ENCODE data around the gene SSH2.

The SSH2 gene

DNA sequence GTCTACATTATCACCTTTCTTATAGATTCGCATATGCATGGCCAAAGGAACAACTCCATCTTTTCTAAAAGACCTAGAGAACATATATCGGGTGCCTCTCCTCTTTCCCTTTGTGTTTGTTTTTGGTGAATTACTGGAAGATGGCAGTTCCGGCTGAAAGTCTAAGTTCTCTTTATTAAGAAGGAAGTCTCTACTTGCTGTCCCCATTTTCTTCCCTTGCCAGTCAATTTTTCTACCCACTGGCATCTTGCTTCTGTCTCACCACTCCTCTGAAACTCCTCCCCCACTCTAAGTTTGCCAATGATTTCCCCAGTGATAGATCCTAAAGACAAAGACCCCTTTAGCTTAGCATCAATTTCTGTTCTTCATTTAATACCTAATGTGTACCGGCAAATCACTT, 213.5 kb downstream of the SSH2 start:
- H3K4me3 ChIP-seq (ENCODE audit: low read depth, low read length) = no peak overlapping the region

DNA sequence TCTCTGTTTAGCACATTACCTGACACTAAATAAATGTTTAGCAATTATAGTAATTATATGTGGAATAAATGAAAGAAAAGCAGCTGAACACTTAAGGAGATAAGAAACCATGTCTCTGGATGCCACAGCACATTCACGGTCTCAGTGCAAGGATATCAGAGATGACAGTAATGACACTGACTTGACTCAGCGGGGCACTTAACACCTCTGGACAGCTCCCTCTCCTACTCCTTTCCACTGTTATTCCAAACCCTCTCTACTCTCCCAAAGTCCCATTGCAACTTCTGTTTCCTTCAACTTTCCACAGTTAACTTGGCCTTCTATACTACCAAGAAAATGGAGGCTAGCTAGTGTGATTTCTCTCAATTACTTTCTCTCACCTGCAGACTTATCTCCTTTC, 214.3 kb downstream of the SSH2 start:
- no peak overlapping the region for H3K4me3 ChIP-seq (ENCODE audit: low read depth, low read length)

DNA sequence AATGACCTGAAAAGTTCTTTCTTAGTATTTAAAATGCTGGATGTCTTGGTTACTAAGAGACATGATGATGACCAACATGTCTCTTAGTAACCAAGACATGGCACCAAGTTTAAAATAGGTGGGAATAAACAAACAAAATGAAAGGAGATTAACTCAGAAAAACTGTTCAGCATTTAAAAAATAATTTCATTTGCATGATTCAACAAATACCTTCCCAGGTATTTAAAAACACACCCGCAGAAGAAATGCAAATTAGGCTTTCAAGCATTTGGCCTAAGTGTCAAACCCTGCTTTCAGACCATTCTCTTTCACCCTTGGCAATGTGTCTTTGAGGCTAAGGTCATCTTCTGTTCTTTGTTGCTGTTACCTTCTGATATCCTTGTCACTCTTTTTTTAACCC, 215.9 kb downstream of the SSH2 start:
- no peak overlapping the region for H3K4me3 ChIP-seq (ENCODE audit: low read depth, low read length)

DNA sequence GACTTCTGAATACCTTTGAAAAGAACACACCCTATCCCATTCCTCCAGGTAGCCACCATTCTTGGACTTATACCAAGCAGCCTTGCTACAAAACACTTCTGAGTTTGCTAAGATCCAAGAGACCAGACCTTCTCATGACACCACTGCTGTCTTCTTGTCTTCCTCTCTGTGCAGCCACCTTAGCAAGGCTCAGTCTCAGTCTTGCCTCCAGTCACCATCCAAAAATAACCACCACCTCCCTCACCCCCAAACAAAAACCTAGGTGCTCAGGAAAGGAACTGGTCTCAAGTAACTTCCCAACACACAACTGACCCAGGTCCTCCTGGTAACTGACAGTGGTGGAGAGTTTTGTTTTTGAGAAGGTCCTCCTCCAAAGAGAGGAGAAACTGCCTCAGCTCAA, 216.4 kb downstream of the SSH2 start:
- H3K4me3 ChIP-seq (ENCODE audit: low read depth, low read length) = no peak overlapping the region

DNA sequence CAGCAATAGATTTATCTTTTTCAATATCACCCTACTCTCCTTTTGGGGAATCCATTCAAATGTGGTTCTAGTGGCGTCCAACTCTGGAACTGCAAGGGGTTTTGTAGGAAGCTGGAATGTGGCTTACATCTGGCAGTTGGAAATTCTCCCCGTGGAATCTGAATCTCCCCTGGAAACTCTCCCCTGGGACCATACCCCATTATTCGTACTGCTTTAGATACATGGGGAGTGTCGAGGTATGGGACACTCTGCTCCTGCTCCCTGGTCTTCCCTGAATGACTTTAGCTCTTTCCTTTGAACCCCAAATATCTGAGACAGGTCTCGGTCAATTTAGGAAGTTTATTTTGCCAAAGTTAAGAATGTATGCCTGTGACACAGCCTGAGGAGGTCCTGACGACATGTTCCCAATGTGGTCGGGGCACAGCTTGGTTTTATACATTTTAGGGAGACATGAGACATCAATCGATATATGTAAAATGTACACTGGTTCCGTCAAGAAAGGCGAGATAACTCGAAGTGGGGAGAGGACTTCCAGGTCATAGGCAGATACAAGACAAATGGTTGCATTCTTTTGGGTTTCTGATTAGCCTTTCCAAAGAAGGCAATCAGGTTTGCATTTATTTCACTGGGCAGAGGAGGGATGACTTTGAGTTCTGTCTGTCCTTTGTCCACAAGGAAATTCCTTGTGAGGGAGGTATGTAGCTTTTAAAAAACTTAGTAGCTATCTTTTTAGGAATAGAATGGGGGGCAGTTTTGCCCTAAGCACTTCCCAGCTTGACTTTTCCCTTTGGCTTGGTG, 218.2 kb downstream of the SSH2 start:
- H3K4me3 ChIP-seq (ENCODE audit: low read depth, low read length) = no peak overlapping the region

DNA sequence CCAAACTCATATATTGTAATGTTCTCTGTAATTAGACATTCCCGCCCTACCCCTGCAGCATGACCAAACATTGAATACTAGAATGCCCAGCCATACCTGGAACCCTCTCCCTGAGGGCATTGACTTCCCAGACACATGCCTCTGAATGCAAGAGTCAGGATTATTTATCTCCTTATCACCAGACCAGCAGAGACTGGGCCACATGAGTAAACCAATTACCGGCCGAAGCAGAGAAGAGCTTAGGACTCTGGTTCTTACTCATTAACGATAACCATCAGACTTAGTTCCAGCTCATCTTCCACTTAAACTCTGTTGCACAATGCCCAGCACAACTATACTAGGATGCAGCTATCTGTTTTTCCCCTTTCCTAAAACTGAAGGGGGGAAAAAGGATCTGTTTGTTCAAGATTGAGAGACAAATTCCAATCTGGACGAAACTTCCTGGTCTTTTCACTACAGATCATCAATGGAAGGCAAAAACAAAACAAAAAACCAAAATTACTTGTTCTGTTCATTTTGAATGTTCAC, 219.1 kb downstream of the SSH2 start:
- no peak overlapping the region for H3K4me3 ChIP-seq (ENCODE audit: low read depth, low read length)

DNA sequence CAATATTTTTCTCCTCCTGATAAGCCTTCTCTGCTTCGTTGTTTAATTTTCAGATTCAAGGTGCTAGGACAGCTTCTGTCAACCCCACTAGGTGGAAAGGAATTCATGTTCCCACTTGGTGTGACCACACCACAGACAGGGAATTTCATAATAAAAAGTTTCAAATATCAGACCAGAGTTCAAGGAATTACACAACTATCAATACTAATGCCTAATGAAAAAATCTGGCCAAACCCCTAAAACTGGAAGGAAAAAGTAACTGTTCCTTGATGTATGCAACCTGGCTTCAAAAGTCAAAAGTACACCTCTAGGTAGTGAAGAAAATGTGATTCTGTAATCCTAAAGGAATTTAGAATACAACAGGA, 219.5 kb downstream of the SSH2 start:
- H3K4me3 ChIP-seq (ENCODE audit: low read depth, low read length) = no peak overlapping the region

DNA sequence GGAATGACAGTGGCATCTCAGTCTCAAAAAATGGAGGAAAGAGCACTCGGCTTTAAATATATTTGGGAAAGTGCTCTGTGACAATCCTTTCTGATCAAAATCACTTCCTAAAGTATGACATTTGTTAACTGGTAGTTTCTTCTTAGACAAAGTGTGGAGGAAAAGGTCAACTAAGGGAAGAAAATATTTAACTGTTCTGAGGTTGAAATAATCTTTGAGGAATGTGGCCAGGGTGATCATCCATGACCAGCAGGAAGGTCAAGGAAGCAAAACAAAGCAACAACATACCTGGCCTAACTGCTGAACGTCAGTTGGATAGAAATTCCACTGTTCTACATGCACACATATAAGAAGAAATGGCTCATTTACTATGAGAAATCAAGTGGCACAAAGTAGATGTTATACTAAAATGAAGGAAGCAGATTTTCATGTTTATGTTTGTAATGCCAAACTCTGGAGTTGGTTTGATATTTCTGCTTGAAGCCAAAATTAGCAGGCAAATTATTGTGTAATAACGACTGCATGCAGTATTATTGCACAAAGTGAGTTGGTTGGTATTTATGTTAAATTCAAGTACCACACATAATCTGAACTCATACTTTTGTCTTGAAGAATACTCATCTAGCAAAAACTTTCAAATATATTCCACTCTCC, 220.0 kb downstream of the SSH2 start:
- no peak overlapping the region for H3K4me3 ChIP-seq (ENCODE audit: low read depth, low read length)

DNA sequence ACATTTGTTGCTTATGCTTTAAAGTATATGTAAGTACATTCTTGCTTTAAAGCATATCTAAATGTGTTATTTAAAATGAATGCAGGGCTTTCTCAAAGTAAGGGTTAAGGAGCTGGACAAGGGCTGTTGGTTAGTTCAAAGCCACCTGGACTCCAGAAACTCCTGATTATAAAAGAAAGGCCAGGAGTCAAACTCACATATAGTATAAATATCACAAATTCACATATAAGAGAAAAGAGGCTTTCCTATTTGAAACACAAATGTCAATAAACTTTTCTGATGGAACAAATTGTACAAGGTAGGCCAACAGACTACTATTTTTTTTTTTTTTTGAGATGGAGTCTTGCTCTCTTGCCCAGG, 222.8 kb downstream of the SSH2 start:
- H3K4me3 ChIP-seq (ENCODE audit: low read depth, low read length) = no peak overlapping the region

DNA sequence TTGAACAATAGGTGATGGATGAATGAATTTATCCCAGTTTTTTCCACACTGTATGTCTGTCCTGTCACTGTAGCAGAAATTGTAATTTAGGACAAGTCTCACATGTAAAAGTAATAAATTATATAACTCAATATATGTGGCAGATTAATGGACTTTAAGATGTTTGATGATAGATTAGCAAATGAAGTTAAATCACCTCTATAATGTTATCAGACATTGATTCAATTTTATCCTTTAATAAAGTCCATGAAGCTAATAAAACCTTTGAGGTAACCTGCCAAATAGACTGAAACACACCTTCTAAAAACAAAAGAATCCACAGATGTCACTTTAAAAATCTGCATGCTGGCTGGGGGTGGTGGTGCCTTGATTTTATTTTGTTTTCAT, 224.0 kb downstream of the SSH2 start:
- no peak overlapping the region for H3K4me3 ChIP-seq (ENCODE audit: low read depth, low read length)

DNA sequence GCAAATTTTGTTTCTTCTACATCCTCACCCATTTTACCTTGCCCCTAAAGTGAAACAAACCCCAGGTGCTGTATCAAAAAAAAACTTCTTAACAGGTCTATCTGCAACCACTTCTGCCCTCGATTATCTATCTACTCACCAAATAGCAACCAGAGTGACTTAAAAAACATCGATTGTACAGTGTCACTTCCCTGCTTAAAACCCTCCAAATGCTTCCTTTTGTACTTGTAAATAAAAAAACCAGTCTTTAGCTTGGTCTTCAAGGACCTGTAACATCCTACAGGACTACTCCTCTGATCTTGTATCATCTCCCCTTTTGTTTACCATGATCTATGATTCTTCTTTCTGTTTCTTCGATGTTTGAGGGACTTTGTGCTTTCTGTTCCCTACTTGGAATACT, 224.6 kb downstream of the SSH2 start:
- no peak overlapping the region for H3K4me3 ChIP-seq (ENCODE audit: low read depth, low read length)

DNA sequence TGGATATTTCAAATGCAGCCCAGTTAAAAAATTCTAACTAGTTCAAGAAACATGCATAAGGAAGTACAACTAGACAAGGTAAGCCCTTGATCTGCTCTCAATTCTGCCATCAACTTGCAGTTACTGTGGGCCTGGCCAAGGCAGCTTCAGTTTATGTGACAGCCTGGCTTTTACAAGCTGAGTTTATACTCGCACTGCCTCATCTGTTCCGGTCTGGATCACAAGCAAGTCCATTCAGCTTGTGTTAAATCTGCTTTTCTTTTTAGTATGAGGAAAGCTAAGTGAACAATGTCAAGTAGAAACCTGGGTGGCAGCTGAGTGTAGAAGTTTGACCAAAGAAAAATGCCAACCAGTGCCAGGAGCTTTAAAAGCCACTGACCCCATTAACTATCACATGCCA, 230.7 kb downstream of the SSH2 start:
- no peak overlapping the region for H3K4me3 ChIP-seq (ENCODE audit: low read depth, low read length)

DNA sequence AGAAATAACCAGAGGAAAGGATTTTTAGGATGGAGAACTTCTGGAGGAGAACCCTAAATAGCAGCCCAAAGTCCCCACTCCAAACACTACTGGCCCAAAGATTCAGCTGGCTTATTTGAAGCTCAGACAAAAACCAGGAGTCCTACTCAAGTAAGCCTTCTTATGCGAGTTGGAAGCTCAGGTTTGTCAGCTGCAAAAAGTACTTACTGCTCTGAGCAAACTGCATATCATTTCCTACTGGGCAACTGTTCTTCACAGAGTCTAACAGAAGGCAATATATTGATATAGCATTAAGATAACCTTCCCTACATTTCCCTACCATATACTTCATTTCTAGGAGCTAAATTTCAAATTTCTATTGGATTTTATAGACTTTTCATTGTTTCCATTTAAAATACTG, 231.2 kb downstream of the SSH2 start:
- H3K4me3 ChIP-seq (ENCODE audit: low read depth, low read length) = no peak overlapping the region

DNA sequence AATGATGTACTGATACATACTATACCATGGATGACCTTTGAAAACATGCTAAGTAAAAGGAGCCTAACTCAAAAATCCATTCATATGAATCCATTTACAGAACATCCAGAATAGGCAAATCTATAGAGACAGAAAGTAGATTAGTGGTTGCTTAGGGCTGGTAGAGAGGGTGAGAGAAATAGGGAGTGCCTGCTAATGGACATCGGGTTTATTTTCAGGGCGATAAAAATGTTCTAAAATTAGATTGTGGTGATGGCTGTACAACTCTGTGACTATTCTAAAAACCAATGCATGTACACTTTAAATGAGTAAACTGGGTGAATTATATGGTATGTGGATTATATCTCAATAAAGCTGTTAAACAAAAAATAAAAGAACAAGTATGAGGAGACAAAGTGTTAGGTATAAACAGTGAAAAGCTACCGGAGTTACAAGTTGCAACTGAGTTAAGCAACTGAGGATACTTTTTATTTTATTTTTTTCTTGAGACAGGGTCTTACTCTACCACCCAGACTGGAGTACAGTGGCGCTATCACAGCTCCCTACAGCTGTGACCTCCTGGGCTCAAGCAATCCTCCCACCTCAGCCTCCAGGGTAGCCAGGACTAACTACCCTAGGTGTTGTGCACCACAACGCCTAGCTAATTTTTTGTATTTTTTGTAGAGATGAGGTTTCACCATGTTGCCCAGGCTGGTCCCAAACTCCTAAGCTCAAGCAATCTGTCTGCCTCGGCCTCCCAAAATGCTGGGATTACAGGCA, 231.8 kb downstream of the SSH2 start:
- H3K4me3 ChIP-seq (ENCODE audit: low read depth, low read length) = no peak overlapping the region

DNA sequence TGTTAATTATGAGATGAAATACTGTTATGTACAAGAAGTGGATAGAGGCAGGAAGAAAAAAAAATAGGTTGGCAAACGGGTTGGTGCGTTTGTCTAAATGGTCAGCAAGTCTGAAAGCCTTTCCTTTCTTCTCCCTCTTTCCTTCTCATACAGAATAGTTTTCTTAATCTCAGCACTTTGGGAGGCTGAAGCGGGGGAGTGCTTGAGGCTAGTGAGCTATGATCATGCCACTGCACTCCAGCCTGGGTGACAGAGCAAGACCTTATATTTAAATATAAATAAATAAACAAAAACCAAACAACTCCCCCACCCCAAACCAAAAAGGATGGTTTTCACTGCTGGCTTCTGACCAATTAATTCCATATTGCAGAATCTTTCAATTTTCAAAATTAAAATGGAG, 232.7 kb downstream of the SSH2 start:
- H3K4me3 ChIP-seq (ENCODE audit: low read depth, low read length) = no peak overlapping the region

DNA sequence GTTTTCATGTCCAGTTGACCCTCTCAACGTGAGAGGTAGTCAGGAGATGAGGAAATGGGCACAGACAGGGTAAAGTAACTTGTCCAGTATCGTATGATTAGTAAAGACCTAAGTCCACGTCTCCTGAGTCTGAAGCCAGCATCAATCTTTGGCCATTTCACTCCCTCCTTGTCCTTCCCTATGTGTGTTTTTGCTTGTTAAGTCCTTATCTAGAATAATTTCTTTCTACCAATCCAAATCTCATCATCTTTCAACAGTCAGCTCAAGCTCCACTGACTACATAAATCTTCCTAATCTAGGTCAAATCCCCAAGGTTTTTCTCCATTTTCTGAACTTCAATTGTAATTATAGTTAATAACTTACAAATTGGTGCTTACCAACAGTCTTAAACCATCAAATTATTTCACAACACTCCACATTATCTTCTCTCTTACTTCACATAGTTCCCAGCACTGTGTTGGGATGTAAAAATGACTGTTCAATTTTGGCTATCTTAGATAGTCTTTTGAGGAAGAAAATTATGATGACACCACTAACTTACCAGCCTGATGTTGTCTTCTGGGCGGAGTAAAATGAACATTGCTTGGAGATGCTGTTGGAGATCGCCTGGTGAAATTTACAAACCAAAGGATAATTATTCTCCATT, 235.0 kb downstream of the SSH2 start:
- no peak overlapping the region for H3K4me3 ChIP-seq (ENCODE audit: low read depth, low read length)

DNA sequence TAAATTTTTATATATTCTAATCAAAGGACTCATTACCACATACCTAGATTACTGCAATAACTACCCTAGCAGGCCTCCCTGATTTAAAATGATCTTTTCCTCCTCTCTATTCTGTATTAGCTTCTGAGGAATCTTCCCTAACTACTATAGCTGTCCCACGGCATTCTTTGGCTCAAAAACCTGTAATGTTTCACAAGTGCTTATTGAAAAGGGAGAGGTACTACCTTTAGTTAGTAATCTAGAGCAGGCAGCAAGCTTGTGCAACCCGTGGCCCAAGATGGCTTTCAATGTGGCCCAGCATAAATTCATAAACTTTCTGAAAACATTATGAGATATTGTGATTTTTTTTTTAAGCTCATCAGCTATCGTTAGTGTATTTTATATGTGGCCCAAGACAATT, 236.3 kb downstream of the SSH2 start:
- no peak overlapping the region for H3K4me3 ChIP-seq (ENCODE audit: low read depth, low read length)

DNA sequence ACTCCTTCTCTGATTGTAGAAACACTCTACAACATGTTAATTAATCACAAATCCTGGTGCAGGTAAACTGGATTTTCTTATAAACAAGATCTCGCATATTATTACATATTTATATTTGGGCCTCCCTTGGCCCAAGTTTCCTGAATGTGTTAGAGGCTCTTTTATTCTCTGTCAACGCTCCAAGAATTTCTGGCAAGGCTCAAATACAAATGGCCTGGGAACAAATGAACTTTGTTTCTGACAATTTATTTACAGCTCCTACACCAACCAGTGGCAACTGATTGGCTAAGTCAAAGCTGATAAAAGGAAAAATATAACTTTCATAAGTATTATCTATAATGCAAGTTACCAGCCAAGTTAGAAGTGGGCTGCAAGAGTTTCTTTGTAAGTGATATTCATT, 242.4 kb downstream of the SSH2 start:
- no peak overlapping the region for H3K4me3 ChIP-seq (ENCODE audit: low read depth, low read length)

DNA sequence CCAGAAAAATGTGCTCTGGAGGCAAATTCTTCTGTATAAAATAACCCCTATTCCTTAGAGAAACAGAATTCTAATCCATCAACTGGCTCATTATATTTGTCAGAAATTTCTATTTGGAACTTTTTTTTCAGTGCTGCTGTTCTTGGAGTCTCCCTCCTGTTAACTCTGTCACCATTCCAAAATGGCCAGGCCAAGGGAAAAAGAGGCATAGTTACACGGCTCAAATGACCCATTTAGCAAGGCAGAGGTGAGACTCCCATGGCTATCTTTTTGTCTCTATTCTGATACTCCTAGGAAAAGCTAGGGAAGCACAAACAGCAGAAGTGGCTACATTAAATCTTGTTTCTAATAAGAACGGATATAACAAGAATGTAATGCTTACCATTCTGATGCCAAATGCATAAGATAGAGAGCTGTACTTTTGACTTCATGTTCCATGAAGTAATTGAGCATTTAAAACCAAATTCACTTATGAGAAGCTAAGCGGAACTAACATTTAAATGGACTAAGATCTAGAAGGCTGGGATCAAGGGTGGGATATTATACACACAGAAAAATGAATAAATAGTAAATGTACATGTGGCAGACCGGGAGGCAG, 242.9 kb downstream of the SSH2 start:
- no peak overlapping the region for H3K4me3 ChIP-seq (ENCODE audit: low read depth, low read length)

DNA sequence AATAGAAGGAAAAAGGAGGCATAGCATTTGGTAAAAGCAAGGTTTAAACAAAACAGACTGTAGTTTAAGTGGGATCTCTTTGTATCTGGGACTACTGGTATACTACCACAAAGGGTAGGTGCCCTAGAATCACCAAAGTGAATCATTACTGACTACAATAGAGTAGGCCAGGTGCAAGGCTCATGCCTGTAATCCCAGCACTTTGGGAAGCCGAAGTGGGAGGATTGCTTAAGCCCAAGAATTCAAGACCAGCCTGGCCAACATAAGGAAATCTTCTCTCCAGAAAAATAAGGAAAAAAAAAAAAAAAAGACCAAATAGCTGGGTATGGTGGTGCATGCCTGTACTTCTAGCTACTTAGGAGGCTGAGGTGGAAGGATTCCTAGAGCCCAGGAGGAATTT, 246.5 kb downstream of the SSH2 start:
- H3K4me3 ChIP-seq (ENCODE audit: low read depth, low read length) = no peak overlapping the region

DNA sequence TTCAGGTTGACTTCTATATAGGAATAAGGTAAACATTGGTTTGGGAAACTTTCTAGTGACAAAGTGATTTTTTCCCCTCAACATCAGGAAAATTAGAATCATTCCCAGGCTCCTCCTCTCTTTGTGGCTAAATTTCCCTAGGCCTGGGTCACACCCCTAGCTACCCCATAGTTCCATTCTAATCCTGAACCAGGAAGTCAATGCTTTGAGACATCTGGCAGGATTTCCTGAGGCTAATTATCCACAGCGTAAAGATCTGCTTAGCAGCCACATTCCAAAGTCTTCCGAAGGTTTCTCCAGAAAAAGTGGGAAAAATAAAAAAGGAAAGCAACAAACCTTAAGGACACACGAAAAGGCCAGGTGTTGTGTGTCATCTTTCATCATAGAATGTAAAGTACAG, 247.0 kb downstream of the SSH2 start:
- no peak overlapping the region for H3K4me3 ChIP-seq (ENCODE audit: low read depth, low read length)
